NCI-H524 treated with DMSO at 0.1 percent for 48 hours (cell line): Measurements from ENCODE around the gene SELL.
"Not testable (repeated sequence)": the region's sequence is repeated elsewhere in the genome, so short reads cannot be mapped to it uniquely, and the experiment has no call there.

Experiments
- DNase-seq: peaks from one replicate; lab custom pipeline; 2025; lab: John Stamatoyannopoulos, UW

SELL gene

DNA sequence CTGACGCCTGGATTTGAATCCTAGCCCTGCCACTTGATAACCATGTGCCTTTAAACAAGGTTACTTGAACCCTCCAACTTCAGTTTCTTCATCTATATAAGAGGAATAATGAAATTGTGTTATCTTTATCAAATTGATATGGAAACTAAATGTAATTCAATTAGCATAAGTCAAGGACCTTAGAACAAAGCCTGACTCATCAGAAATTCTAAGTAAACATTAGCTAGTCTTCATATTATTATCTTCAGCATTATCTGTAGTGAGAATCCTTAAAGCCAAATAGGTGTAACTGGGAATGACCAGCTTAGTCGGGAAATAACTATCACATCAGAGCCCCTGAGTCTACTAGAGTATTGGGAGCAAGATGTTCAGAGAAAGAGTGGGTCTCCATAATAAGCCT is 6.6 kb downstream of the SELL start:
- no peak for DNase-seq

DNA sequence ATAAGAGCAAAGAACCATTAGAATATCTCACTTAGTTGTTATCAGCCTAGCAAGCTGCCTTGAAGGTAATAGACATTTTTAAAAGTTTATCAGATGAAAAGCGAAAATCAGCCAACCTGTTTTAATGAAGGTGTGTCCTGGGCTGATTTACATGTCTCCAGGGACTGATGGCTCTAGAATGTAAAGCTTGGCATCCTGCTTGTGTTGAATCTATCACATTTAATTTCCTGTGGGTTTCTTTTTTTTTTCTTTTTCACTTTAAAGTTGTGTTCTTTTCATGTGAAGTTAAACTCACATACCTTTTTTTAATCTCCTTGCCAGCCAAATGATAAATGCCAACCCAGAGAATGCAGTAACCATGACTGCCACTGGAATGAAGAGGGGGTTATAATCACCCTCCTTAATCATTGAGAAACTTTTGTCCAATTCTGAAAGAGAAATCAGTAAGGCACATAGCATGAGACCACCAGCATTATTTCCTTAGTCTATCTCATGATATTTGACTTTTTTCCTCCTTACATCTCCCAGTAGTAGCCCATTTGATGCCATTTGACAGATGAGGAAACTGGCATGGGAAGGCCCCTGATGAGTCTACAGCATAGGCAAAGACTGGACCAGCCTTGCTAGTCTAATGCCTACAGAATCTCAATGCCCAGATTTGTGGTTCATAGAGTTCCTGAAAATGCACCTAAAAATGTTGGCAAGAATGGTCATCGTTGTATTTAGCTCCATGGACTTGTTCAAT is 10.0 kb downstream of the SELL start:
- no peak for DNase-seq

DNA sequence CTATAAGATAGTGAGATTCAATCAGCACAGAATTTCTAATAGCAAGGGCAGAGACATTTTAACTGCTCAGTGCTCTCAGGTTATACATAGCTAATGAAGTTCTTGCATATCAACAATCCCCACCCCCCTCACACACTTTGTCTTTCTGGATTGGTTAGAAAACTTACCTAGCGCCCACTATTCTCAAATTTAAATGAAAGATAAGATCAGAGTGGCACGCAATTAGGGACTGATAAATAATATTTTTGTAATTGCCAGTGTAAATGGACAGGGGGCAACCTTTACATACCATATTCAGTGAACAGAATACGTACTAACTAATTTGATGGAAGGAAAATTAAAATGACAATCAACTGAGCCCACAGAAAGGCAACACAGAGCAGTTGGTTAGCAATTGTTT is 11.7 kb downstream of the SELL start:
- no peak for DNase-seq

DNA sequence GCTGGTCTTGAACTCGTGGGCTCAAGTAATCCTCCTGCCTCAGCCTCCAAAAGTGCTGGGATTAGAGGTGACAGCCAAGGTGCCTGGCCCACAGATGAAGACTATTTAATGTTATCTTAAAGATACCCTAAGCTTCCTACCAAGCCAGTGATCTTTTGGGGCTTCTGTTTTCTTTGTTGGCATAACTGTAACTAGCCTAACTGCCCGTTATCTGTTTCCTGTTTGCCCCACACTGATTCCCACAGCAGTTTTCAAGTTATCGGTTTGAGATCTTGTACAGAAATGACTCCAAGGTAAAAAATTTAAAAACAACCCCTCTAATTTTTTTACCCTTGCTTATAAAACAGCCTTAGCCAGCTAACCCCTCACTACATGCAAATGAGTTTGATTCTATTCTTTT is 12.4 kb downstream of the SELL start:
- DNase-seq: no peak

DNA sequence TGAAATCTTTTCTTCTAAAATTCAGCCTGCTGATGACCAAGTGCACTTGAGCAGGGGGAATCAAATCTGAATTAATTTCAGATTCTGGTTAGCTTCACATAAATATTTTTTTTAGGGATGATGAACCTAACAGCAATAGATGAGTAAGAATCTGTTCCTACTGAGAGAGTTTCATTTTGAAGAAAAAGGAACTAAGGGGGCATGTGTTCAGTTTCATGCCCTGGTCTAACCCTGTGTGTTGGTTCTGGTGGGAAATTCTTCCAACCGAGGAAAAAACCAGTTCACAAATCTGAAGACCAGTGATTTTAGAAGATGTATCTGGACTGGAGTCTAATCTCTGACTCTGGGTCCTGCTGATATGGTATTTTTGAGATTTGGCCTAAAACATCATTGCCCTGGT is 13.7 kb downstream of the SELL start:
- DNase-seq: no peak

DNA sequence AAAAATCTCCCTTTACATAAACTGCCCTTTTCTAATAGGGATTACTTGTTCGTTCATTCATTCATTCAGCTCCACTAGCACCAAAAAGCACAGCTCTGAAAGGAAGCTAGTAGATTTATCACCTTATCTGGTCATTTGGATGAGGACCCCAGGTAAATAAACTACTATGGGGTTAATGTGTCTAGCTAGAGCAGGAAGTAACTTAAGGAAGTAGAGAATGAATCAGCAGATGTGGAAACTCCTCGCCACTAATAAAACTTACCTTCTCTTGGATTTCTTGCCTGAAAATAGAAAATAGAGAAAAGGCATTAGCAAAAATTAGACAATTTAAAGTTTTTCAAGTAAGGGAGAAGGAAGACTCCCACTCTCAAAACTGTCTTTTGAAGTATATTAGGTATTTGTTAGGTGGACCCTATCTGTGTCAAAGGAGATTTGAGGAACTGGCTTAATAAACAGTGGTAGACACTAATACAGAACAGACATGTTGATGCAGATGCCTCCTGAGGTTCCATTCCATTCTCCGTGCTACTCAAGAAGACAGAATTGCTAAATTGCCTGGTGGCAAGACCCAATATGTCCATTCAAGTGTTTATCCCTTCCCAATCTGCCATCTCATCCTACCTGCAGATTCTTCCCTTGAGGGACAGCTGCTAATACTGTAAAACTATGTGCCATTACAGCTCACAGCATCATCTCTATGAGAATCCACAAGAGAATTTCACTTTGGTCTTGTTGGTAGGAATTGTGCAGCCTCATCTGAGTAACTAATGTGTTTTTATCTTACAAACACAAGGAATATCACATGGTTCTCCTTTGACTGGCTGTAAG is 14.9 kb downstream of the SELL start:
- DNase-seq: no peak

DNA sequence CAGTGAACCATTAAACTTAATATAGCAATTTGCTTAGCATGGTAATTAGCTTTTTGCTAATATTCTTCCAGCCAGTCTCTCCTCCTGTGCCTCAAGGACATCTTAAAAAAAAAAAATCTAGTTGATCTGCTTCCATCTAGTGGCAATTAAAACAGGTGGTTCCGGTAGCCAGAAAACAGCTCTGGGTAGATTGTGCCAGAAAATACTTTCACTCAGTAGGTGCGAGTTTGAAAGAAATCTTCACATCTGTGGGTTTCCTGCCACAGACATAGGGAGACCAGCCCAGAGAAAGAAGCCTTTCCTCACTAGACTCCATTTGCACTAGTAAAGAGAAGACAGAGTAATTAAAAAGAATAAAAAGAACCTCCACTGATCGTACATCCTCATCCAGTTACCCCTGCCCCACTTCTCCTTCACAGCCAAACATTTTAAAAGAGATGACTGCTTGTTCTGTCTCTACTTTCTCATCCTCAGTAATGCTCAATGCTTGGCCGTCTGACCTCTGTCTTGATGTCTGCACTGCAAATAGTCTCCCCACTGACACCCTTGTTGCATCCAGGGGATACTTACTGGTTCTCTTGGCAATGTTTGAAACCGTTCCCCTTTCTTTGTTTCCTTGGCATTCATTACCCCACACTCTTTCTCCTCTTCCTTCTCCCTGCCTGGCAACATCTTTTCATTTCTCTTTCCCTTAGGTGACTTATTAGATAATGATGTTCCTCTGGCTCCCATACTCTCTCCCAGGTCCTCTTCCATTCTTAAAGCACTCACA is 16.9 kb downstream of the SELL start:
- DNase-seq: no peak

DNA sequence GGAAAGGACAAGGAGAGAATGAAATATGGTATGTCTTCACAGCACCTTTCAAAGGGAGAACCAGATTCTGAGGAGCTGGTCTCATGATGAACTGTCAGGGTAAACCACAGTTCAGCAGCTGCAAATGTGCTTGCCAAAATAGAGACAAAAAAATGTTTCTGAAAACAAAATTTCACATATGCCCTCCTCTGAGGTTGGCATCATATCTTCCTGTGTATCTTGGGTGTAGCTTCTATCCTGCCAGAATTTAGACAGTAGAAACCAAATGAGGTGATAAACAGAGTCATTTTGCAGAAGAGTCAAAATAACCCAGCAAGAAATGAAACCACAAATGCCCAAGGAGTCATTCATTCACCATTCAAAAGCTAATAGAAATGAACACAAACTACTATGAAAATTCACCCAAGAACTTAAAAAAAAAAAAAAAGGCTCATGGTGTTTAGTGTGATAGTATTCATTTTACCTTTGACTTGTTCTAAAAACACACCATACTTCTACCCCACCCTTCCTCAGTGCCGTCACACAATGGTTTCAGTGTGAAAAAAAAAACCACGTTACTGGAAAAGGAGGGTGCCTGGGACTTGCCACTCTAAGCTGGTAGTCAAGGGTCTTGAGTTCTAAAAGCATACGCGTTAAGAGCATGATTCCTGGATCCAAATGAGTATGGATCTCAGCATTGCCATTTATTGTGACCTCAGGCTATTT is 18.5 kb downstream of the SELL start:
- no peak for DNase-seq

DNA sequence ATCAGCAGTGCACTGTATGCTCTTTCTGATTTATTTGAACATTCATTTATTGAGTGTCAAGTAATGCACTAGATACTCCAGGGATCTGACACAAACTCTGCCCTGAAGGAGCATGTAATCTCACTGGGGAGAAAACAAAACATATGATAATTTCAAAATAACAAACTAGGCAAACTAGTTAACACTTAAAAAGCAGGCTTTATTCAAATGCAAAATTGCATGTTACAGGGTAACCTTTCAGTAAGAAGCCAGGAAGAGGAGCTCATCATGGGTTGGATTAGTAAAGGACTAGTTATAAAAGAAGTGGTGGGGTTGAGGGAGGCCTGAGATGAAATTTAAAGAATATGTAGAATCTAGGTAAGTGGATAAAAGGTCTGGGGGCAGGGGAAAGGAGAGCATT is 20.9 kb downstream of the SELL start:
- DNase-seq: no peak

DNA sequence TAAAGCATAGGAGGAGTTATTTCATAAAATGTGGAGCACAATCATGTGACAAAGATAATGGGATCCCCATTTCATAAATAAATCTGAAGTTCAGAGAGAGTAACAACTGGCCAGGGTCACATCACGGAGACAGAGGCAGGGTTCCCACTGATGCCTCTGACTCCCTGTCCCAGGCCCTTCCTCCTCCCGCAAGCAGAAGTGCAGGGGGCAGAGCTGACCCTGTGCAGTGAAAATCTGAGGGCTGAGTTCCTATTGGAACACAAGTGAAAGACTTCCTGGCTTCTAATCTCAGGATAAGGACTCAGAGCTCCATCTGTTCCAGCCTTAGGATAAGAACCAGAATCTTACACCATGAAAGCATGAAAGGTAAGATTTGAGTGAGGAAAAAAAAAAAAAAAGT is 22.0 kb downstream of the SELL start:
- peak; percentile 23 for DNase-seq

DNA sequence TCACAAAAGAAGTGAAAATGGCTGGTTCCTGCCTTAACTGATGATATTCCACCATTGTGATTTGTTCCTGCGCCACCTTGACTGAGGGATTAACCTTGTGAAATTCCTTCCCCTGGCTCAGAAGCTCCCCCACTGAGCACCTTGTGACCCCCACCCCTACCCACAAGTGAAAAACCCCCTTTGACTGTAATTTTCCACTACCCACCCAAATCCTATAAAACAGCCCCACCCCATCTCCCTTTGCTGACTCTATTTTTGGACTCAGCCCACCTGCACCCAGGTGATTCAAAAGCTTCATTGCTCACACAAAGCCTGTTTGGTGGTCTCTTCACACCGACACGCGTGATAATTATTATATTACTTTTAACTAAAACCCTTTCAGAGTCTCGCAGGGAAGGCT is 23.0 kb downstream of the SELL start:
- DNase-seq: not testable (repeated sequence)

DNA sequence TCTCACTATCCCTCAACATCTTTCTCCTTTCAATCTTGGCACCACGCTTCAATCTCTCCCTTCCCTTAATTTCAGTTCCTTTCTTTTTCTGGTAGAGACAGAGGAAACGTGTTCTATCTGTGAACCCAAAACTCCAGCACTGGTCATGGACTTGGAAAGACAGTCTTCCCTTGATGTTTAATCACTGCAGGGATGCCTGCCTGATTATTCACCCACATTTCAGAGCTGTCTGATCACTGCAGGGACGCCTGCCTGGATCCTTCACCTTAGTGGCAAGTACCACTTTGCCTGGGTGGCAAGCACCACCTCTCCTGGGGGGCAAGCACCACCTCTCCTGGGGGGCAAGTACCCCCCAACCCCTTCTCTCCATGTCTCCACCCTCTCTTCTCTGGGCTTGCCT is 27.8 kb downstream of the SELL start:
- DNase-seq: no peak

DNA sequence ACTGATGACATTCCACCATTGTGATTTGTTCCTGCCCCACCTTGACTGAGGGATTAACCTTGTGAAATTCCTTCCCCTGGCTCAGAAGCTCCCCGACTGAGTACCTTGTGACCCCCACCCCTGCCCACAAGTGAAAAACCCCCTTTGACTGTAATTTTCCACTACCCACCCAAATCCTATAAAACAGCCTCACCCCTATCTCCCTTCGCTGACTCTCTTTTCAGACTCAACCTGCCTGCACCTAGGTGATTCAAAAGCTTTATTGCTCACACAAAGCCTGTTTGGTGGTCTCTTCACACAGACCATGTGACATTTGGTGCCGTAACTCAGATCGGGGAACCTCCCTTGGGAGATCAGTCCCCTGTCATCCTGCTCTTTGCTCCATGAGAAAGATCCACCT is 28.3 kb downstream of the SELL start:
- DNase-seq: not testable (repeated sequence)

DNA sequence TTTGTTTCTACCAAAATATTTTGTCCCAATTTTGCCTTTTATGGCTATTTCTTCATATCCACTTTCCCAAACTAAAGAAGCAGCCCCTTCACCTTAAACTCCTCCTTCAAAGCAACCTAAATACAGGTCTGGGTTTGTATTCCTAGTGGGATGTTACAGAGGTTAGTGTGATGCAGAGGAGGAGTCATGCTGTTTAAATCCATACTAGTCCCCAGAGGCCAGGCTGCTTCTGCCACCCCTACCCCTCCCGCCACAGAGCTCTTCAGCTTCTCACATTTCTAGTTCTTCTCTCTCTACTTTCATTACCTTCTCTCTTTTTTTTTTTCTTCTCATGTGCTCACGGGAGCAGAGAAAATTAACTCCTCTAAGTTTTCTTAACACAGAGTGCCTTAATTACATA is 29.3 kb downstream of the SELL start:
- DNase-seq: peak; percentile 4

DNA sequence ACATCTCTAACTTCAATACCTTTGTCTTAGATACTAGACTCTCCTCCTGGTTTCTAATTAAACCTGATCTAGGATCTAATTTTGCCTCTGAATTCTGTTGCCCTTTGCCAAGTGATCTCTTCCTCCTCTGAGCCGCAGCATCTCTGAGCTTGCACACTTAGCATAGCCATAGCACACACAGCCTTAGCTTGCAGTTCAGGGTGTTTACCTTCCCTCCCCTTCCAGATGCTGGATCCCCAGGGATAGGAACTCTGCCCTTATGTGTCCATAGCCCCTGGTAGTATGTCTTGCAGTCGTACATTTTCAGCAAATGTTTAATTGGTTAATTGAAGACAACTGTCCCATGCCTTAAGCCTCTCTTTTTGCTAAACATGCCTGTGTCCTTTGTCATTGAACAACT is 30.3 kb downstream of the SELL start:
- no peak for DNase-seq

DNA sequence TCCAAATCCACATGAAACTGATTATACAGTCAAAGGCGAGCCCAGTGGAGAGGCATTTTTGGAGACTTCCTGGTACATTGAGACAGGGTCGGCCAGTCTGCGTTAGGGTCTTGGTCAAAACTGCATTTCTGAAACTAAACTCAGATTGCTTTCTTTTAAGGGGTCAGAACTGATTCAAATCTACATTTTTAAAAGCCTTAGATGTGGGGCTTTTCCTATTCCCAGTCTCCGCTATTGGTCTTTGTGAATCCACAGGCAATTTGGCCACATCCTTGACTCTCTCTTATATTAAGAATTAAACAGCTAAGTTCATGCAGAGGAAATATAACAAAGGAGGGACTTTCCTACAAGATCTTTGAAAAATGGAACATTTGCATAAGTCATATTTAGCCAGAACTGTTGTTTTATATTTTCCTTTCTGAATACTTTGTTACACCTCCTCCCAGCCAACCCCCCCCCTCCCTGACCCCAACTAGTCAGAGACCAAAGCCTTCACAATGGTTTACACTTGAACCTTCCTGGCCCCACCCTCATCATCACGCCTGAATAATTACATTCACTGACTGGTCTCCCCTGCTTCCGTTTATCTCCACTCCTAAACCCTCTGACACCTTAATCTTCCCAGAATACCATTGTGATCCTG is 30.9 kb downstream of the SELL start:
- DNase-seq: no peak

DNA sequence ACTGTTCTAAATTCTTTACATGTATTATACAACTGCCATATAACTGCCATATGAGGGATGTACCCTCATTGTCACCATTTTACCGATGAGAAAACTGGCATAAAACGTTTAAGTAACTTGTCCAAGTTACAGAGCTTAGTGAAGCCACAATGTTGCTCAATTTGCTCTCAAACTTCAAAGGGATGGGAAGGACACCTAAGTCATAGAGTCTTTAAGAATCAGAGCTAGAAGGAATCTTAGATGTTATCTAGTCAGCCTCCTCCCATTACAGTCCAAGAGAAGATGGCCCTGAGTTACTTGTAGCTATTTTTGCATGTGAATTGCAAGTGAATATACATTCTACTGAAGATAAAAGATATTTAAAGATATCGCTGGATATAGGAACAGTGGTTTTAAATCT is 31.7 kb downstream of the SELL start:
- DNase-seq: no peak

DNA sequence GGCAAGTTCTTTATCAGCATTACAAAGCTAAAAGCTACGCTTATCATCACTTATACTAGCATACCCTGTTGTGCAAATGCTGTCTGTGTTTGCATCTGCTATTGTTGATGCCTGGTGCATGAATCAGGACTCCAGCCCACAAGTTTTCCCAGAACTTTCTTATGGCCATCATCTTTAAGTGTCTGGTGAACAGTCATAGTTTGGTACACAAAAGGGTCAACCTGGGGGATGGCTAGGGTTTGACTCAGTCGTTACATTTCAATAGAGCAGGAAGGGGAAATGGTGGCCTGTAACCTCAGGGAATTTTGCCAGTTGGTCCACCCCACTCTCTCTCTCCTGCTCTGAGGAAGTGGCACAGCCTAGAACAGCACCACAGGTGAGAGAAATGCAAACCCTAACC is 35.4 kb downstream of the SELL start:
- DNase-seq: no peak

DNA sequence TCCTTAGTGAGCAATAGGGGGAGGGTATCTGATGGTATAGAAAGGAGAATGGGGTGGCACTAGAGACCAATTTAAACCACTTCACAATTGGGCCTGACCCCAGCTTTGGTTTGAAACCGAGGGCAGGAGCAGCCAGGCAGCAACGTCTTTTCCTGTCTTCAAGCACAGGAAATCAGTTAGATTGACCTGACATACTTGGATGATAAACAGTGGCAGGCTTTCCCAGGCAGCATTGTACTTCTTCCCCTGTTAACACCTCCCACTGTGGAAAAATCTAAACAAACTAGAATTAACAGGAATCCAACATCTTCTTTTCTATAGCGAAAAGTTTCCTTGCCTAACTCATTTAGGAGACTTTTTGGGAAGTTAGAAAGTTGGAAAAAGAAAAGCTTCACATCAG is 40.6 kb downstream of the SELL start:
- no peak for DNase-seq

DNA sequence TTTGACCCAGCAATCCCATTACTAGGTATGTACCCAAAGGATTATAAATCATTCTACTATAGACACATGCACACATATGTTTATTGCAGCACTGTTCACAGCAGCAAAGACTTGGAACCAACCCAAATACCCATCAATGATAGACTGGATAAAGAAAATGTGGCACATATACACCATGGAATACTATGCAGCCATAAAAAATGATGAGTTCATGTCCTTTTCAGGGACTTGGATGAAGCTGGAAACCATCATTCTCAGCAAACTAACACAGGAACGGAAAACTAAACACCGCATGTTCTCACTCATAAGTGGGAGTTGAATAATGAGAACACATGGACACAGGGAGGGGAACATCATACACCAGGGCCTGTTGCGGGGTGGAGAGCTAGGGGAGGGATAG is 41.2 kb downstream of the SELL start:
- DNase-seq: not testable (repeated sequence)

DNA sequence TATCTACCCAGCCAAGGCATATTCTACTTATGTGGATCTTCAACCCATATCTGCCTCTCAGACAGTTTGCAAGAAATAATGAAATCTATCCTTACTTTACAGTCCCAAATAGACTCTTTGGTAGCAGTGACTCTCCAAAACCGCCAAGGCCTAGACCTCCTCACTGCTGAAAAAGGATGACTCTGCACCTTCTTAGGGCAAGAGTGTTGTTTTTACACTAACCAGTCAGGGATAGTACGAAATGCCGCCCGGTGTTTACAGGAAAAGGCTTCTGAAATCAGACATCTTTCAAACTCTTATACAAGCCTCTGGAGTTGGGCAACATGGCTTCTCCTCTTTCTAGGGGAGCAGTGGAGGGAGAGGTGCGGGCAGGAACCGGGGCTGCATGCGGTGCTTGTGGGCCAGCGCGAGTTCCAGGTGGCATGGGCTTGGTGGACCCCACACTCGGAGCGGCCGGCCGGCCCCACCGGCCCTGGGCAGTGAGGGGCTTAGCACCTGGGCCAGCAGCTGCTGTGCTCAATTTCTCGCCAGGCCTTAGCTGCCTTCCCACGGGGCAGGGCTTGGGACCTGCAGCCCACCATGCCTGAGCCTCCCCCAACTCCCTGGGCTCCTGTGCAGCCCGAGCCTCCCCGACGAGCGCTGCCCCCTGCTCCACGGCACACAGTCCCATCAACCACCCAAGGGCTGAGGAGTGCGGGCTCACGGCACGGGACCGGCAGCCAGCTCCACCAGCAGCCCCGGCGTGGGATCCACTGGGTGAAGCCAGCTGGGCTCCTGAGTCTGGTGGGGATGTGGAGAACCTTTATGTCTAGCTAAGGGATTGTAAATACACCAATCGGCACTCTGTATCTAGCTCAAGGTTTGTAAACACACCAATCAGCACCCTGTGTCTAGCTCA is 43.5 kb downstream of the SELL start:
- DNase-seq: not testable (repeated sequence)
